GM18508 (cell line): ENCODE results near the gene CALHM1.

Experiments
- ATAC-seq: cut with Tn5 transposase; IDR thresholded peaks from one replicate; pipeline ENCODE4 v1.9.1; 2021; ENCODE audit warnings: moderate number of reproducible peaks; ENCODE audit not compliant: insufficient read depth, unreplicated experiment

Gene CALHM1

GRCh38 chr10:103457896-103458583 is 660 bp downstream of the CALHM1 start:
- no peak for ATAC-seq

- no peak for ATAC-seq
These were observed 1.5 kb downstream of the CALHM1 start for GRCh38 chr10:103457176-103457712.

- ATAC-seq = no peak
These were observed 2.5 kb downstream of the CALHM1 start for GRCh38 chr10:103456074-103456660.

DNA sequence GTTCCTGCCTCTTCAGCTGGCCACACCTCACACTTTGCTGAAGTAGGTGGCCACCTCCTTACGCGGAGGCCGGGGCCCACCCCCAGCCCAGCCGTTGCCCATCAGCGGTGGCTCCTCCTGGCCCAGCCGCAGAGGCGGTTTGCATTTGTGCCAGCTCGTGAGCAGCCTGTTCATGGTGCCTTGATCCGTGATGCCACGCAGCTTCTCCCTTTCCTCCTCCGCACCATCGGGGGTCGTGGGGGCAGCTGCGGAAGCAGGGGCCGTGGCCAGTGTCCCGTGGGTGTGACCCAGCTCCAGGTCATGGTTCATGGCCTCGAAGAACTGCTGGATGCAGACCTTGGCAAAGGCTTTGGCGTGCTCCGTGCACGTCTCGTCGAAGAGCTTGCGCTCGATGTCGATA is 3.5 kb downstream of the CALHM1 start:
- no peak for ATAC-seq

DNA sequence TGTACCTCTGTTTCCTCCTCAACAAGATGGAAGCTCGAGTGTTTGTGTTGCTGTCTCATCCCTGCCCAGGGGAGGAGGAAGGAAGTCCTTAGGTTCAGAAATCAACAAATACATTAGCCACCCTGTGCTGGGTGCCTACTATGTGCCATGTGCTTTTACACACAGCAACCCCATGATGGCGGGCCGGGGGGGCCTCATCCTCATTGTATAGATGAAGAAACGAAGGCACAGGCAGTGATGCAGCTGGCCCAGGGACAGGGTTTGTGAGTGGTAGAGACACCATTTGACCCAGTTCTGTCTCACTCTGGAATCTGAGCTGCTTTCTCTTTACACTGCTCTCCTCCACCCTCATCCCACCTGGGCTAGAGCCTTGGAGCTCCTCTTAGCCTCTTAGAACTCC is 4.7 kb downstream of the CALHM1 start:
- no peak for ATAC-seq

DNA sequence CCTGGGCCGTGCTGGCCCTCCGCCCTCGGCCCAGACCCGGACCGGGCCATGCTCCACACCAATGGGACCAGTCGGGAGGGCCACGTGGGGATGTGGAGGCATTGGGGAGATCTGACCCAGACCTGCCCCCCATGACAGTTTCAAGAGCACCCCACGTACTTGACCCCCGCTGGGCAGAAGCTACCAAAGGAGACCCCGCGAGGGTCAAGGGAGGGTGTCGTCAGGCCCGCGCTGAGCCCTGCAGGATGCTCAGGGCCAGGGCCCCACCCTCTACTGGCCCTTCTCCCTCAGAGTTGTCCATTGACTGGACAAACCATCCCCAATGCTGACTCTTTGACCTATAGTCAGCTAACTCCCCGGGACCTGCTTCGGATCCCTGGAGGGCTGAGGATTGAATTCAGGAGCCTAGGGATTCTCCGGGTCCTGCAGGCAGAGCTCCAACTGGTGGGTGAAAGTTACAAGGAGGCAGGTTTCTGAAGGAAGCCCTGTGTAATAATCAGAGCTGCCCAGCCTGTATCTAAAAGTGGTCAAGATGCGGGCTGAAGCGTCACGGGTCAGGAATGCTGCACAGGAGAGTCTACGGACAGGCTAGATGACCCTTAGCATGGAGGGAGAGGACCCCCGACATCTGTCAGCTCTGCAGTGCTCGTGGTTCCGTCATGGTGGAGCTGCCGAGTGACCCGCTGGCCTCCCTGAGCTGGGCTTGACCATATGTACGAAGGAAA is 6.0 kb downstream of the CALHM1 start:
- ATAC-seq = no peak

GRCh38 chr10:103451831-103452505 is 6.7 kb downstream of the CALHM1 start, which contains the start of gene CALHM2:
Gene CALHM2 (minus strand): TSS chr10:103452370. CDS start chr10:103449941, 2,429 bp downstream.
- no peak for ATAC-seq

DNA sequence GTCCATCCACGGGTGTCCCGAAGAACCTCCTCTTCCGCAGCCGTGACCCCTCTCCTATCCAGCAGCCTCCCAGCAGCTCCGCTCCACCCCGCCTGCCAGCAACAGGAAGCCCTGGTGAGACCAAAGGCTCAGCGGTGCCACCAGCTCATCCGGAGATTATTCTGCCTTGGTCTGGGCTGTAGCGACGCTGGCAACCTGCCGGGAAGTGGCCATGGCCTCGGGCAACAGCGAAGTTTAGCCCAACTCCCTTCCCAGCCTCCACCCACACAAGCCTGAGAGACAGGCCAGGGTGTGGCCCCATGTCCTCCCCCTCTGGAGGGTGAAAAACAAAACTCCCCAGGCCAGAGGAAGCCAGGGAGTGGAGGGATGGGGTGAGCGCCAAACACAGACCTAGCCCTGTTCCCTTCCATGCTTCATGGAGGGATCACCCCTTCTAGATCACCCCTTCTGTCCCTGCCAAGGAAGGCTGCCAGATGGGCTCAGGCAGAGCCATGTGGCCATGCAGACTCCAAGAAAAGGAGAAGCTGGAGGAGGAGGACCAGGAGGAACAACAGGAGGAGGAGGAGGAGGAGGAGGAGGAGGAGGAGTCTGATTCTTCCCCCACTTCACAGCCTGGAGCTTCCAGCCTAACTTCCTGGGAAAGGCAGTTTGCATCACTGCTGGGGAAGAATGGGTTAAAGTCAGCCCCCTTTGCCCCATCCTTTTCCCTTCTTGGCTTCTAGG is 7.4 kb downstream of the CALHM1 start:
- ATAC-seq = no peak

DNA sequence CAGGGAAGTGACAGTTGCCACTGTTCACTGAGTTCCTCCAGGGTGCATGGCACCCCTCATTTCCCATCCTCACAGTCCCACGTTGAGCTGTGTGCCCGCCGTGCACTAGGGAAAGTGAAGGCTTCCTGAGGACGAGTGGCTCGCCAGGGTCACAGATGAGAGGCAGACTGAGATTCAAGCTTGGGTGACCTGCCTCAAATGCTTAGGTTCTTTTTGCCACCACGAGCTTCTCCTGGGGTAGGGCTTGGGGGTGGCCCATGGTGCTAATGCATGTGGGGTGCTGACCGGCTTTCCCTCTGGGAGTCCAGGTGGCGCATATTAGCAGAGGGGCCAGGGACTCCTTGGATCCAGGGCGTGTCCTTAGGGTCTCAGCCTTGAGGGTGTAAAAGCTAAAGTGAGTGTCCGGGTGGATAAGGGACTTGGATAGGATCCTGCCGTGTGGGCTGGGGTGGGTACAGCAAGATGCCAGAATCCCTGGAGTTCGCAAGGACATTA is 8.5 kb downstream of the CALHM1 start:
- ATAC-seq = no peak

- ATAC-seq = no peak
These were observed 9.2 kb downstream of the CALHM1 start for GRCh38 chr10:103449208-103450144.

DNA sequence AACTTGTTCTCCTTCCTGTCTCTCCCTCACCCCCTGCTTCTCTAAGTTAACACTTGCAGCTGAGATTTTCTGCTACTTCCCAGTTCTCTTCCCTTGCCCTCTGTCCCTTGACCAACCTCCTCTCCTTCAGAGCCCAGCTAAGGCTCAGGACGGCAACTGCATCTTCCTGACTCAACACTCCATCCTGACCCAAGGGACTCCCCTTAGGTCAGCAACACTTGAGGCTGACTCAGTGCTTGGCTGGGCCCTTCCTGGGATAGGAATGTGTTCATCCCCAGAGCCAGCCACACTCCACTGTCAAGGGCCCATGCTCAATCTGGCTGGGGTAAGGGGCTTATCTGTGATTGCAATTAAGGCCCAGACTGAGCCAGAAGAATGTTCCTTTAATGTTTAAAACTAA is 10.0 kb downstream of the CALHM1 start:
- ATAC-seq = no peak

- ATAC-seq = no peak
These were observed 11.5 kb downstream of the CALHM1 start for GRCh38 chr10:103447187-103447586.

GRCh38 chr10:103445767-103446567 is 12.7 kb downstream of the CALHM1 start:
- ATAC-seq = no peak

DNA sequence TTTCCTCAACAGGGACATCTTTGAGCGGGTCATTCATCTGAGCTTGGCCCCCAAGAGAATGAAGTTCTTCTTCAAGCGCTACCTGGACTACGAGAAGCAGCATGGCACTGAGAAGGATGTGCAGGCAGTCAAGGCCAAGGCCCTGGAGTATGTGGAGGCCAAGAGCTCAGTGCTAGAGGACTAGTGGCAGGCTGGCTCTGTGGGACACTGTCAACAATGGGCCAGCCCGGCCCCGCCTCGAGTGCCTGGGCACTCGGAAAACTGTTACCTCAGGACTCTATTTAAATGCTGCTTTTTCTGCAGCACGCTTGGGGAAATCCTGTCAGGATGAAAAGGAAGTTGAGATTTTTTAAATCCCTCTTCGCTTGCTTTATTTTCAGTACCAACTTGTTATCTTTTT is 13.3 kb downstream of the CALHM1 start:
- ATAC-seq = no peak

DNA sequence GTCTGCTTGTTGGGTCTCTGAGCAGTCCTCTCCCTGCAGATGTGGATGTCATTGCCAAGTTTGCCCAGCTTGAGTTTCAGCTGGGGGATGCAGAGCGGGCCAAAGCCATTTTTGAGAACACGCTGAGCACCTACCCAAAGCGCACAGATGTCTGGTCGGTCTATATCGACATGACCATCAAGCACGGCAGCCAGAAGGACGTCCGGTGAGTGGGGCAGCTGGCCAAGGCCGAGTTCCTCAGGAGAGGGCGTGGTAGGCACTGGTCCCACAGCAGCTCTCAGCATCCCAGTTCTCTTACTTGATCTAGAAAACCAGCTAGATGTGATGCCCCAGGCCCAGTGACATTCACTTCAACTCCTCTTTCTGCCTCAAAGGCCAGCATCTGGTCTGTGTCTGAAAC is 14.2 kb downstream of the CALHM1 start:
- ATAC-seq = no peak

- no peak for ATAC-seq
These were observed 15.1 kb downstream of the CALHM1 start for GRCh38 chr10:103443475-103444185.

- ATAC-seq = no peak
These were observed 16.7 kb downstream of the CALHM1 start for GRCh38 chr10:103442031-103442461.
